GM19193 (cell line): ENCODE measurements around the gene AKT1S1.

Experiments
- POLR2A ChIP-seq: IDR thresholded peaks from 4 replicates; pipeline ENCODE4 v1.6.1; 2011; ENCODE audit not compliant: insufficient read depth, insufficient read length; ENCODE audit errors: extremely low read depth

Gene AKT1S1

GRCh38 chr19:49879243-49879963 lies 2.2 kb upstream of the AKT1S1 start:
- TF ChIP-seq POLR2A: no peak

GRCh38 chr19:49878744-49879070 lies 1.6 kb upstream of the AKT1S1 start:
- no peak for TF ChIP-seq POLR2A

GRCh38 chr19:49877879-49878743 lies 956 bp upstream of the AKT1S1 start:
- TF ChIP-seq POLR2A: peak; percentile 34

- peak; percentile 57 for TF ChIP-seq POLR2A
These were observed 634 bp downstream of the AKT1S1 start for GRCh38 chr19:49876422-49877019.

- TF ChIP-seq POLR2A: no peak
These were observed 1.2 kb downstream of the AKT1S1 start for GRCh38 chr19:49875857-49876421.

- no peak for TF ChIP-seq POLR2A
These were observed 2.0 kb downstream of the AKT1S1 start for GRCh38 chr19:49875177-49875576.

- no peak for TF ChIP-seq POLR2A
These were observed 2.5 kb downstream of the AKT1S1 start for GRCh38 chr19:49874503-49875157.

GRCh38 chr19:49873834-49874233 lies 3.3 kb downstream of the AKT1S1 start:
- TF ChIP-seq POLR2A: no peak

- TF ChIP-seq POLR2A: no peak
These were observed 4.0 kb downstream of the AKT1S1 start for GRCh38 chr19:49873129-49873521.

- TF ChIP-seq POLR2A: no peak
These were observed 4.7 kb downstream of the AKT1S1 start for GRCh38 chr19:49872245-49873128.

- TF ChIP-seq POLR2A: no peak
These were observed 5.7 kb downstream of the AKT1S1 start for GRCh38 chr19:49871349-49871985.

- TF ChIP-seq POLR2A: no peak
These were observed 6.8 kb downstream of the AKT1S1 start for GRCh38 chr19:49870309-49870901.
